Endothelial cell of hepatic sinusoid (primary cell): ENCODE results near the gene PHYHD1.

Source experiments
- in situ Hi-C: cut with HindIII; loops from 2 replicates; pipeline ENCODE4 v1.10.0; 2017; ENCODE audit warnings: low sequenced_read_pairs

Gene PHYHD1

GRCh38 chr9:128920381-128921058 lies at the start of gene PHYHD1:
PHYHD1 (plus strand) TSS chr9:128920982; CDS start chr9:128922324, 1,342 bp downstream.
- in situ Hi-C loops = no loop called here

DNA sequence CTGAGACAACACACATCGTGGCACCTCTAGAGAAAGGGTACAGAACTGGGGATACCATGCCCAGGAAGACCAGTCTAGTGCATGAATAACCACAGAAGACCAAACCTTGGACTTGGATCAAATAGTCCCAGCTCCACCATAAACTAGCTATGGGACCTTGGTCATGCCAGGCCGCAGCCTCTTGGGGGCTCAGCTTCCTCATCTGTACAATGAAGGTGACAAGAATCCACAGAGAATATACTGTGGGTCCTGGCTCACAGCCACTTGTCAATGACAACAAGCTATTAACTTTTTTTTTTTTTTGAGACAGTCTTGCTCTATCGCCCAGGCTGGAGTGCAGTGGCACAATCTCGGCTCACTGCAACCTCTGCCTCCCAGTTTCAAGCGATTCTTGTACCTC lies 42.9 kb upstream of the PHYHD1 start:
- in situ Hi-C loops = no loop called here

DNA sequence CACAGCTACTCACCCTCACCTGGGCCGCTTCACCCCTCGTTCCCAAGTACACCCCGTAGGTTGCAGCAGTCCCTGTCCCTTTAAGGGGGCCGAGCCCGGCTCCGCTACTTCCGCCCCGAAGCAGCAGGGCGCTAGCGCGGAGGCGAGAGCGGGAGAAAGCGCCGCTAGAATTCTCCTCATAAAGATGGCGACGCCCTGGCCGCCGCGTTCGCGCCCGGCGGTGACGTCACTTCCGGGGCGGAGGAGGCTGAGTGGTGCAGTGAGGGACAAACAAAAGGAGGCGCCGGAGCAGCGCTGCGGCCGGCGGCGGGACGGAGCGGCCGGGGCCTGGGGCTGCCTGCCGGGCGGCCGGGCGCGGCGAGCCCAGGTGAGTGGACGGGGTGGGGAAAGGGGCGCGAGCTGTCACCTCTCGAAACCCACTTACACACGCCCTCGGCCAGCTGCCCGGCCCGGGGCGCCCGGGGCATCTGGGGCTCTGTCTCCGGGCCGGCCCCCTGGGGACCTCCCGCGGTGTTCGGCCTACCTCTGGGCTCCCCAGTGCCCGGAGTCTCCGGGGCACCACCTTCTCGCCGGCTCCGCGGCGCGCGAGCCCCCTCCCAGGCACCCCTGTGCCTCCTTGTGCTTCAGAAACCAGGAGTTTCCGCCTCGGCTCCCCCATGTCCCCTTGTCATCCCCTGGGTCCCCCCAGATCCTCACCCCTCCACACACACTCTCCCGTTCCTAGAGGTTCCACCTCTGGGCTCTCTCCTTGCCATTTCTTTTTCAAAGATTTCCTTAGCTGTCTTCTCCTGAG lies 38.7 kb upstream of the PHYHD1 start, which contains the start of the genes KYAT1 and LRRC8A:
TSS of gene KYAT1 (minus strand) at position 67 of the 793 bp plus-strand sequence. CDS start 36,545 bp downstream, outside the sequence.
TSS of gene LRRC8A (plus strand) at position 250 of the 793 bp plus-strand sequence. CDS start 25,032 bp downstream, outside the sequence.
- in situ Hi-C loops = no loop called here

- in situ Hi-C loops = no loop called here
Measured at GRCh38 chr9:128882677-128883603, 37.8 kb upstream of the PHYHD1 start.

DNA sequence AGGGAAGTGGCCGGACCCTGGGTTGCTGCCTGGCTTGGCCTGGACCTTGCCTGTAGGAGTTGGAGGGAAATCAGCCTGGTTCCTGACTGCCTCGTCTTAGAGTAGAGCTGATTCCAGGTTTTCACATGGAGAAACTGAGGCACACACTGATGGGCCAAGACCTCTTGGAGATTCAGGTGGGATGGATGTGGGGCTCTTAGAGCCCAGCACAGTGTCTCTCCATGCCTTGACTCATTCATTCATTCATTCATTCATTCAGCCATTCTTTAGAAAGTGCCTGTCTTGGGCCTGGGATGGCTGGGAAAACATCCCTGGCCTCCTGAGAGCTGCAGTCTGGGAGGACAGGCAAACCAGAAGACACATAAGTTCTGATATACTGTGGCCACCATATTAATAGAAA lies 36.6 kb upstream of the PHYHD1 start:
- in situ Hi-C loops = no loop called here

DNA sequence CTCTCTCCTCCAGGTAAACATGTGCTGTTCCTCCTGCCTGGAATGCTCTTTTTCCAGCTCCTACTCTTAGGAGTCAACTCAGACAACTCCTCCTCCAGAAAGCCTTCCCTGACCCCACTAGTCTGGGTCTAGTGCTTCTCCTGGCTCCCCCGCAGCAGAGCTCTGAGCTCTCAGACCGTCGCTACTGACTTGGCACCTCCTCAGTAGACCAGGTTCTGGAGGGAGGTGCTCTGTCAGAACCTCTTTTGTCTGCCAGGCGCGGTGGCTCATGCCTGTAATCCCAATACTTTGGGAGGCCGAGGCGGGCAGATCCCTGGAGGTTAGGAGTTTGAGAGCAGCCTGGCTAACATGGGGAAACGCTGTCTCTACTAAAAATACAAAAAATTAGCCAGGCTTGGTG lies 35.4 kb upstream of the PHYHD1 start:
- in situ Hi-C loops = no loop called here

DNA sequence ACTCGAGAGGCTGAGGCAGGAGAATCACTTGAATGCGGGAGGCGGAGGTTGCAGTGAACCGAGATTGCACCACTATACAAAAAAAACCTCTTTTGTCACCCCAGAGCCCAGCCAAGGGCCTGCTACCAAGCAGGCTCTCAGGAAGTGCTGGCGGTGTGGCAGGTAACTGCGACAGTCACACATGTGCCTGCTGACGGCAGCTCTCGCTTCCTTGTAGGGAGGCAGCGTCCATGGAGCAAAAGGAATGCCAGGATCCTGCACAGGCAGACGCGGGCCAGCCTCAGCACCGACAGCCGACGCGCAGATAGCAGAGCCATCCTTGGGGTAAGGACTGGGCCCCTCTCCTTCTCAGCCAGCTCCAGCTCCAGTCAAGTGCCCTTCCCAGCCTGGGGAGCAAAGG lies 35.0 kb upstream of the PHYHD1 start:
- in situ Hi-C loops = no loop called here

- in situ Hi-C loops = no loop called here
Measured at GRCh38 chr9:128886211-128886891, 34.4 kb upstream of the PHYHD1 start.

GRCh38 chr9:128887049-128887448 lies 33.7 kb upstream of the PHYHD1 start:
- in situ Hi-C loops = no loop called here

DNA sequence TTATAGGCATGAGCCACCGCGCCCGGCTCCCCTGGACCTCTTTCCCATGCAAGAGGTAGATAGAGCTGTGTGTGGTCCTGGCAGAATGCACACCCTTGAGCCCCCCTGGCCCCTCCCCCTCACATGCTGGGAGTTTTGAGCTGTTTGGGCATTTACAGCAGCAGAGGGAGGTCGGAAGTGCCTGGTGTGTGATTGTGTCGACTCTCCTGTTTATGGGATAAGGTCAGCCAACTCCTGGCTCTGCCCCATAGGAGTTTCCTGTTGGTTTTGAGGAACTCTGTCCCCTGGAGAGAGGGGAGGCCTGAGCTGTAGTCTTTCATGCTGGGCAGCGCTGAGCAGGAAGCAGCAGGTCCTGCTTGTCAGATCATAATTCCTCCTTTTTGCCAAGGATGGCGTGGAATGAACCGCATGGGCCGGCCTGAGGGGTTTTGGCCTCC lies 32.9 kb upstream of the PHYHD1 start:
- in situ Hi-C loops = no loop called here

- in situ Hi-C loops = no loop called here
Measured at GRCh38 chr9:128891321-128892220, 29.2 kb upstream of the PHYHD1 start.

GRCh38 chr9:128892221-128892921 lies 28.4 kb upstream of the PHYHD1 start:
- in situ Hi-C loops = no loop called here

- in situ Hi-C loops = no loop called here
Measured at GRCh38 chr9:128893354-128893753, 27.4 kb upstream of the PHYHD1 start.

- in situ Hi-C loops = no loop called here
Measured at GRCh38 chr9:128894764-128895163, 26.0 kb upstream of the PHYHD1 start.

- in situ Hi-C loops = no loop called here
Measured at GRCh38 chr9:128895556-128895955, 25.2 kb upstream of the PHYHD1 start.

- in situ Hi-C loops = no loop called here
Measured at GRCh38 chr9:128898382-128898781, 22.4 kb upstream of the PHYHD1 start.

- in situ Hi-C loops = no loop called here
Measured at GRCh38 chr9:128898845-128899565, 21.8 kb upstream of the PHYHD1 start.
